HepG2 (cell line): ENCODE data around the gene DEPDC1B. TPM values are rescaled to one million over a fixed set of nuclear protein-coding genes. Genes with fewer than 3 reads are reported as not detected.

Experiments
- CREM ChIP-seq, 2 experiments: sonication (generic) in 1 of 2; formaldehyde crosslinking in 1 of 2; IDR thresholded peaks; 2 replicates each; pipeline versions ENCODE4 v1.4.0 to v1.6.1; 2016 to 2020; ENCODE audit warnings: antibody characterized with exemption in 1 of 2, mild to moderate bottlenecking in 1 of 2, missing genetic modification reagents in 1 of 2
- HHEX ChIP-seq: IDR thresholded peaks from 2 replicates; pipeline ENCODE4 v1.6.1; 2016; ENCODE audit warnings: control low read depth
- NCOA2 ChIP-seq: sonication (generic); formaldehyde crosslinking; IDR thresholded peaks from 2 replicates; pipeline ENCODE4 v1.8.0; 2022; ENCODE audit warnings: inconsistent platforms
- NFE2L2 ChIP-seq: fragments of 150-350 bp; IDR thresholded peaks from 2 replicates; pipeline ENCODE4 v1.6.1; 2014; ENCODE audit warnings: low read length
- TBX2 ChIP-seq: sonication (generic); formaldehyde crosslinking; IDR thresholded peaks from 2 replicates; pipeline ENCODE4 v1.5.0; 2020; ENCODE audit warnings: missing genetic modification reagents, mild to moderate bottlenecking, borderline replicate concordance
- ZMYM4 ChIP-seq: sonication (generic); formaldehyde crosslinking; IDR thresholded peaks from 2 replicates; pipeline ENCODE4 v1.8.1; 2023; ENCODE audit warnings: mild to moderate bottlenecking, missing genetic modification reagents
- ZNF333 ChIP-seq: sonication (generic); formaldehyde crosslinking; IDR thresholded peaks from 2 replicates; pipeline ENCODE4 v1.4.0; 2020; ENCODE audit warnings: mild to moderate bottlenecking, missing genetic modification reagents, borderline replicate concordance
- ZNF549 ChIP-seq: sonication (generic); formaldehyde crosslinking; IDR thresholded peaks from 2 replicates; pipeline ENCODE4 v1.5.0; 2020; ENCODE audit warnings: missing genetic modification reagents
- ZNF674 ChIP-seq: sonication (generic); formaldehyde crosslinking; IDR thresholded peaks from 2 replicates; pipeline ENCODE4 v1.5.0; 2020; ENCODE audit warnings: low read depth, mild to moderate bottlenecking, missing genetic modification reagents
- ZSCAN21 ChIP-seq: sonication (generic); formaldehyde crosslinking; IDR thresholded peaks from 2 replicates; pipeline ENCODE4 v1.8.0; 2022; ENCODE audit warnings: mild to moderate bottlenecking, missing genetic modification reagents, moderate library complexity, borderline replicate concordance
- polyA plus RNA-seq, 8 experiments: library from polyadenylated mRNA; depleted of rRNA in 3 of 8; stranded (reverse) in 7 of 8; unstranded in 1 of 8; fragments of >200 nt; fragmentation: Illumina TruSeq in 4 of 8; extraction: Trizol in 4 of 8; gene quantifications; 2 replicates each; pipeline versions ENCODE4 v1.2.1 to v1.2.3, GENCODE V29; 2011 to 2016; ENCODE audit warnings: low read depth in 4 of 8, missing spikeins in 1 of 8, mixed read lengths in 1 of 8; ENCODE audit not compliant: insufficient read depth in 1 of 8
- total RNA-seq, 5 experiments: library from RNA; depleted of rRNA; stranded (reverse); fragments of >200 nt; fragmentation: Illumina TruSeq; extraction: Trizol; gene quantifications; 2 replicates each; pipeline ENCODE4 v1.2.3, GENCODE V29; 2016; ENCODE audit warnings: low read depth in 1 of 5
- TF ChIP-seq, protein P1 (sequence below): sonication (generic); formaldehyde crosslinking; IDR thresholded peaks from 2 replicates; pipeline ENCODE4 v1.4.0; 2020; ENCODE audit warnings: missing genetic modification reagents
- TF ChIP-seq, protein P2 (sequence below): fragments of 450-650 bp; IDR thresholded peaks from 2 replicates; pipeline ENCODE4 v1.6.1; 2017
- TF ChIP-seq, protein P3 (sequence below): sonication (generic); formaldehyde crosslinking; IDR thresholded peaks from 2 replicates; pipeline ENCODE4 v1.4.0; 2020; ENCODE audit warnings: mild to moderate bottlenecking, low read depth, missing genetic modification reagents
- TF ChIP-seq, protein P4 (sequence below), 2 experiments: sonication (generic) in 1 of 2; formaldehyde crosslinking in 1 of 2; IDR thresholded peaks; 2 replicates each; pipeline versions ENCODE4 v1.4.0 to v1.6.1; 2016 to 2020; ENCODE audit warnings: borderline replicate concordance in 1 of 2, low read depth in 1 of 2, mild to moderate bottlenecking in 1 of 2, missing genetic modification reagents in 1 of 2
- TF ChIP-seq, protein P5 (sequence below): IDR thresholded peaks from 2 replicates; pipeline ENCODE4 v1.6.1; 2016; ENCODE audit warnings: missing compliant biosample characterization, missing genetic modification reagents, borderline replicate concordance
- TF ChIP-seq, protein P6 (sequence below), 2 experiments: fragments of 450-650 bp in 1 of 2; sonication (generic) in 1 of 2; formaldehyde crosslinking; IDR thresholded peaks; 2 replicates each; pipeline versions ENCODE4 v1.5.0 to v1.8.0; 2020 to 2022; ENCODE audit warnings: mild to moderate bottlenecking in 1 of 2, missing genetic modification reagents in 1 of 2
- TF ChIP-seq, protein P7 (sequence below): IDR thresholded peaks from 2 replicates; pipeline ENCODE4 v1.6.1; 2016

DEPDC1B gene
- total and polyA plus RNA-seq, 2 of the 13 experiments (the other 11 are each of a cell fraction or from before 2014, with no cell fraction given) = 29.5 to 51.3 TPM

DNA sequence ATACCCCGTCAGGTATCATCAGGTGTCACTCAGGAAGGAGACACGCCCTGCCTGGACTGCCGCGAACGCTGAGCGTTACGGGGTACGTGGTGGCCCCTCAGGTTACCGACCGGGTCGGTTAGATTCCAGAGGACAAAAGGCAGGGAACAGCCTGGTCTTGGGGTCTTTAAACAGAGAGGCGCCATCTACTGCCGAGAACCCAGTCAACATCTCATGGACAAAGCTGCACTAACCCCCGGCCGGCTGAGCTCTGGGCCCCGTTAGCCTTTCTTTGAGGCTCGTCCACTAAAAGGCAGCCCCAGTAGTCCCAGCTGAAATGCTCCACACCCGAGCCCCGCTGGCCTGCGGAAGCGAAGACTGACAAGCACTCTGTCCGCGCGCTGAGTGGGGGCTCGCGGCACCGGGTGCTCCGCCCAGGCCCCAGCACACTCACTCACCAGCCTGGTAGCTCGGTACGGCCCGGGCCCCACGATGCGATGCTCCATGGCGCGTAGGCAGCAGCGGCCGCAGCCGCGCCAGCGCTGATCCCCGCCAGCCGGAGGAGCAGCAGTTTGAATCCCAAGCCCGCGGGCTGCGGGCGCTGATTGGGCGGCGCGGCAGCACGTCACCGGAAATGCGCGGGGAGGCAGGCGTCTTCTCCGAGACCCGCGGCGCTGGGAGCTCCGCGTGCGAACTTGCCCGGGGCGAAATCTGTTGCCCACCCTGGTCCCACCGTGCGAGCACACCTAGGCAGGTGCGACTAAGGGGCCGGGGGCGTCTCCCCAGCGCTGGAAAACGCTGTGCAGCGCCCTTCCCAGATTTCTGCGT, at the start of gene DEPDC1B (continued):
- TF ChIP-seq, protein P1, sequence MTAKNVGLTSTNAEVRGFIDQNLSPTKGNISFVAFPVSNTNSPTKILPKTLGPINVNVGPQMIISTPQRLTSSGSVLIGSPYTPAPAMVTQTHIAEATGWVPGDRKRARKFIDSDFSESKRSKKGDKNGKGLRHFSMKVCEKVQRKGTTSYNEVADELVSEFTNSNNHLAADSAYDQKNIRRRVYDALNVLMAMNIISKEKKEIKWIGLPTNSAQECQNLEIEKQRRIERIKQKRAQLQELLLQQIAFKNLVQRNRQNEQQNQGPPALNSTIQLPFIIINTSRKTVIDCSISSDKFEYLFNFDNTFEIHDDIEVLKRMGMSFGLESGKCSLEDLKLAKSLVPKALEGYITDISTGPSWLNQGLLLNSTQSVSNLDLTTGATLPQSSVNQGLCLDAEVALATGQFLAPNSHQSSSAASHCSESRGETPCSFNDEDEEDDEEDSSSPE (CRISPR knock-in tag) = peak; percentile 98
- TF ChIP-seq TBX2 (CRISPR knock-in tag) = peak; percentile 91
- no peak for TF ChIP-seq NCOA2 (CRISPR knock-in tag)
- TF ChIP-seq ZSCAN21 (CRISPR knock-in tag) = peak; percentile 85
- TF ChIP-seq CREM (IDR thresholded peaks at IDR 0.05) = peak; percentile 72; the same call in 1 of the 2 replicates
- TF ChIP-seq CREM (CRISPR knock-in tag; IDR thresholded peaks at IDR 0.05) = peak; percentile 24; the same call in 1 of the 2 replicates
- no peak for TF ChIP-seq NFE2L2
- TF ChIP-seq, protein P2, sequence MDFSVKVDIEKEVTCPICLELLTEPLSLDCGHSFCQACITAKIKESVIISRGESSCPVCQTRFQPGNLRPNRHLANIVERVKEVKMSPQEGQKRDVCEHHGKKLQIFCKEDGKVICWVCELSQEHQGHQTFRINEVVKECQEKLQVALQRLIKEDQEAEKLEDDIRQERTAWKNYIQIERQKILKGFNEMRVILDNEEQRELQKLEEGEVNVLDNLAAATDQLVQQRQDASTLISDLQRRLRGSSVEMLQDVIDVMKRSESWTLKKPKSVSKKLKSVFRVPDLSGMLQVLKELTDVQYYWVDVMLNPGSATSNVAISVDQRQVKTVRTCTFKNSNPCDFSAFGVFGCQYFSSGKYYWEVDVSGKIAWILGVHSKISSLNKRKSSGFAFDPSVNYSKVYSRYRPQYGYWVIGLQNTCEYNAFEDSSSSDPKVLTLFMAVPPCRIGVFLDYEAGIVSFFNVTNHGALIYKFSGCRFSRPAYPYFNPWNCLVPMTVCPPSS = no peak
- no peak for TF ChIP-seq ZNF674 (CRISPR knock-in tag)
- no peak for TF ChIP-seq HHEX (CRISPR knock-in tag)
- TF ChIP-seq, protein P3, sequence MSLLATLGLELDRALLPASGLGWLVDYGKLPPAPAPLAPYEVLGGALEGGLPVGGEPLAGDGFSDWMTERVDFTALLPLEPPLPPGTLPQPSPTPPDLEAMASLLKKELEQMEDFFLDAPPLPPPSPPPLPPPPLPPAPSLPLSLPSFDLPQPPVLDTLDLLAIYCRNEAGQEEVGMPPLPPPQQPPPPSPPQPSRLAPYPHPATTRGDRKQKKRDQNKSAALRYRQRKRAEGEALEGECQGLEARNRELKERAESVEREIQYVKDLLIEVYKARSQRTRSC (CRISPR knock-in tag) = peak; percentile 80; the same call in 1 of the 2 replicates
- peak; percentile 59; the same call in 1 of the 2 replicates for TF ChIP-seq ZNF333
- TF ChIP-seq ZMYM4 = peak; percentile 95
- TF ChIP-seq, protein P4, sequence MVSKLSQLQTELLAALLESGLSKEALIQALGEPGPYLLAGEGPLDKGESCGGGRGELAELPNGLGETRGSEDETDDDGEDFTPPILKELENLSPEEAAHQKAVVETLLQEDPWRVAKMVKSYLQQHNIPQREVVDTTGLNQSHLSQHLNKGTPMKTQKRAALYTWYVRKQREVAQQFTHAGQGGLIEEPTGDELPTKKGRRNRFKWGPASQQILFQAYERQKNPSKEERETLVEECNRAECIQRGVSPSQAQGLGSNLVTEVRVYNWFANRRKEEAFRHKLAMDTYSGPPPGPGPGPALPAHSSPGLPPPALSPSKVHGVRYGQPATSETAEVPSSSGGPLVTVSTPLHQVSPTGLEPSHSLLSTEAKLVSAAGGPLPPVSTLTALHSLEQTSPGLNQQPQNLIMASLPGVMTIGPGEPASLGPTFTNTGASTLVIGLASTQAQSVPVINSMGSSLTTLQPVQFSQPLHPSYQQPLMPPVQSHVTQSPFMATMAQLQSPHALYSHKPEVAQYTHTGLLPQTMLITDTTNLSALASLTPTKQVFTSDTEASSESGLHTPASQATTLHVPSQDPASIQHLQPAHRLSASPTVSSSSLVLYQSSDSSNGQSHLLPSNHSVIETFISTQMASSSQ (IDR thresholded peaks at IDR 0.05; ENCODE audit: low read depth) = no peak
- TF ChIP-seq, protein P4 (CRISPR knock-in tag; IDR thresholded peaks at IDR 0.05; ENCODE audit: borderline replicate concordance) = peak; percentile 42; the same call in 1 of the 2 replicates
- TF ChIP-seq, protein P5, sequence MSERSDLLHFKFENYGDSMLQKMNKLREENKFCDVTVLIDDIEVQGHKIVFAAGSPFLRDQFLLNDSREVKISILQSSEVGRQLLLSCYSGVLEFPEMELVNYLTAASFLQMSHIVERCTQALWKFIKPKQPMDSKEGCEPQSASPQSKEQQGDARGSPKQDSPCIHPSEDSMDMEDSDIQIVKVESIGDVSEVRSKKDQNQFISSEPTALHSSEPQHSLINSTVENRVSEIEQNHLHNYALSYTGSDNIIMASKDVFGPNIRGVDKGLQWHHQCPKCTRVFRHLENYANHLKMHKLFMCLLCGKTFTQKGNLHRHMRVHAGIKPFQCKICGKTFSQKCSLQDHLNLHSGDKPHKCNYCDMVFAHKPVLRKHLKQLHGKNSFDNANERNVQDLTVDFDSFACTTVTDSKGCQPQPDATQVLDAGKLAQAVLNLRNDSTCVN = no peak
- TF ChIP-seq, protein P6, sequence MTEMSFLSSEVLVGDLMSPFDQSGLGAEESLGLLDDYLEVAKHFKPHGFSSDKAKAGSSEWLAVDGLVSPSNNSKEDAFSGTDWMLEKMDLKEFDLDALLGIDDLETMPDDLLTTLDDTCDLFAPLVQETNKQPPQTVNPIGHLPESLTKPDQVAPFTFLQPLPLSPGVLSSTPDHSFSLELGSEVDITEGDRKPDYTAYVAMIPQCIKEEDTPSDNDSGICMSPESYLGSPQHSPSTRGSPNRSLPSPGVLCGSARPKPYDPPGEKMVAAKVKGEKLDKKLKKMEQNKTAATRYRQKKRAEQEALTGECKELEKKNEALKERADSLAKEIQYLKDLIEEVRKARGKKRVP (CRISPR knock-in tag; IDR thresholded peaks at IDR 0.05) = peak in 1 of 2 experiments; percentile 79; a peak in 2 of 4 replicates
- TF ChIP-seq ZNF549 (CRISPR knock-in tag) = 0 out of 2 replicates have a peak, but pooled peaks have one; percentile 48
- TF ChIP-seq, protein P7, sequence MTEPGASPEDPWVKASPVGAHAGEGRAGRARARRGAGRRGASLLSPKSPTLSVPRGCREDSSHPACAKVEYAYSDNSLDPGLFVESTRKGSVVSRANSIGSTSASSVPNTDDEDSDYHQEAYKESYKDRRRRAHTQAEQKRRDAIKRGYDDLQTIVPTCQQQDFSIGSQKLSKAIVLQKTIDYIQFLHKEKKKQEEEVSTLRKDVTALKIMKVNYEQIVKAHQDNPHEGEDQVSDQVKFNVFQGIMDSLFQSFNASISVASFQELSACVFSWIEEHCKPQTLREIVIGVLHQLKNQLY = no peak
